A549 treated with Mapracorat at 1 μM for 4 hours (cell line): ENCODE results near the gene PALM. TPM values are rescaled to one million over a fixed set of nuclear protein-coding genes. Genes with fewer than 3 reads are reported as not detected.

Experiments
- total RNA-seq: library from RNA; stranded (reverse); fragments of 200-300 nt; extraction: Qiagen RNA extraction; gene quantifications from 5 replicates; pipeline ENCODE4 v1.2.3, GENCODE V29; 2022

Gene PALM
- 11.0 to 15.7 TPM (median 14.8 TPM) in 5 replicates for total RNA-seq

GRCh38 chr19:708154-709143 lies at the start of gene PALM:
PALM (plus strand) TSS chr19:708935; CDS start chr19:709147, 212 bp downstream.

GRCh38 chr19:662962-663681 lies 45.6 kb upstream of the PALM start, which contains the start of gene RNF126:
RNF126 (minus strand) TSS chr19:663214; CDS start chr19:663121, 93 bp downstream.

GRCh38 chr19:676339-677105 lies 32.2 kb upstream of the PALM start, which contains the start of gene FSTL3:
FSTL3 (plus strand) TSS chr19:676392; CDS start chr19:676424, 32 bp downstream.

GRCh38 chr19:695352-695949 lies 13.3 kb upstream of the PALM start, which contains the start of gene PRSS57:
PRSS57 (minus strand) TSS chr19:695452; CDS start chr19:695430, 22 bp downstream.

GRCh38 chr19:750640-751423 lies 42.1 kb downstream of the PALM start, which contains the start of gene MISP:
MISP (plus strand) TSS chr19:751112; CDS start chr19:756947, 5,835 bp downstream.

GRCh38 chr19:796692-797527 lies 88.2 kb downstream of the PALM start, which contains the start of gene PTBP1:
PTBP1 (plus strand) TSS chr19:797452; CDS start chr19:797498, 46 bp downstream.

Other genes starting within 250 kb of the PALM start
- 0.60 to 1.8 TPM (median 1.4 TPM) in 5 replicates for gene SHC2, start 247.9 kb upstream of the PALM start, total RNA-seq
- 0.07 to 0.49 TPM (median 0.45 TPM) in 5 replicates for gene MADCAM1, start 212.4 kb upstream of the PALM start, total RNA-seq
- 10.6 to 18.0 TPM (median 17.2 TPM) in 5 replicates for gene TPGS1, start 201.4 kb upstream of the PALM start, total RNA-seq
- gene CDC34, start 177.2 kb upstream of the PALM start, total RNA-seq, result 59.0 to 102 TPM (median 94.1 TPM) in 5 replicates
- 0.29 to 0.56 TPM (median 0.46 TPM) in 5 replicates for gene GZMM, start 164.9 kb upstream of the PALM start, total RNA-seq
- 634 to 727 TPM (median 703 TPM) in 5 replicates for gene BSG, start 136.3 kb upstream of the PALM start, total RNA-seq
- gene HCN2, start 119.1 kb upstream of the PALM start, total RNA-seq, result 25.9 to 39.7 TPM (median 37.5 TPM) in 5 replicates
- 69.5 to 94.1 TPM (median 92.9 TPM) in 5 replicates for gene POLRMT, start 75.4 kb upstream of the PALM start, total RNA-seq
- gene FGF22, start 69.1 kb upstream of the PALM start, total RNA-seq, result 0.28 to 0.77 TPM (median 0.72 TPM) in 5 replicates
- 52.1 to 76.4 TPM (median 74.4 TPM) in 5 replicates for gene RNF126, start 45.7 kb upstream of the PALM start, total RNA-seq
- gene FSTL3, start 32.5 kb upstream of the PALM start, total RNA-seq, result 190 to 250 TPM (median 228 TPM) in 5 replicates
- 0.18 to 0.23 TPM in 2 of 5 replicates, not detected in the others for gene PRSS57, start 13.5 kb upstream of the PALM start, total RNA-seq
- gene MISP, start 42.2 kb downstream of the PALM start, total RNA-seq, result 66.4 to 87.9 TPM (median 83.2 TPM) in 5 replicates
- gene PTBP1, start 88.5 kb downstream of the PALM start, total RNA-seq, result 202 to 210 TPM (median 205 TPM) in 5 replicates
- 1.9 to 5.5 TPM (median 4.8 TPM) in 5 replicates for gene PLPPR3, start 113.0 kb downstream of the PALM start, total RNA-seq
- 0.07 to 0.28 TPM (median 0.20 TPM) in 5 replicates for gene AZU1, start 118.9 kb downstream of the PALM start, total RNA-seq
- gene PRTN3, start 132.1 kb downstream of the PALM start, total RNA-seq, result 0.13 to 0.42 TPM (median 0.30 TPM) in 5 replicates
- not detected in 5 replicates for gene ELANE, start 143.4 kb downstream of the PALM start, total RNA-seq
- 10.4 to 27.5 TPM (median 22.2 TPM) in 5 replicates for gene CFD, start 150.7 kb downstream of the PALM start, total RNA-seq
- 11.6 to 25.0 TPM (median 22.0 TPM) in 5 replicates for gene MED16, start 184.3 kb downstream of the PALM start, total RNA-seq
- not detected in 5 replicates for gene RNU6-9, start 184.5 kb downstream of the PALM start, total RNA-seq
- gene R3HDM4, start 204.3 kb downstream of the PALM start, total RNA-seq, result 25.9 to 43.5 TPM (median 37.1 TPM) in 5 replicates
- gene KISS1R, start 208.4 kb downstream of the PALM start, total RNA-seq, result 0.31 to 0.65 TPM (median 0.54 TPM) in 4 of 5 replicates, not detected in the other
- 3.2 to 5.3 TPM (median 5.3 TPM) in 5 replicates for gene ARID3A, start 217.1 kb downstream of the PALM start, total RNA-seq